ENCODE results near the gene SPEG. TPM values are rescaled to one million over a fixed set of nuclear protein-coding genes. Genes with fewer than 3 reads are reported as not detected.

Gene SPEG
- polyA plus RNA-seq, 3 donors = not detected

GRCh38 chr2:219531639-219532377 is 97.2 kb downstream of the SPEG start:
- 84% methylated on average over 20 of the region's 20 CpGs for WGBS (ENCODE audit: insufficient coverage)
- DNase-seq = no peak
- no peak overlapping the region for H3K27ac ChIP-seq (ENCODE audit: low read depth in 1 of 2, low read length in 2 of 2)

DNA sequence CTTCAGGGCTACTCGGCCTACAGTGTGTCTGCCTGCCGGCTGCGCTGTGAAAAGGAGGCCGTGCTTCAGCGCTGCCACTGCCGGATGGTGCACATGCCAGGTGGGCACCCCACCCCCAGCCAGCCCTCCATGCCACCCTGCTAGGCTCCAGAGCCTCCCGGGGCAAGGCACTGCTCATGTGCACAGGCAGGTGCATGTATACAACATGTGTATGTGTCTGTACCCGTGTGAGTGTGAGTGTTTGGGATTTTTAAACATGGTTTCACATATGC is 97.7 kb downstream of the SPEG start:
- no peaks in the 10 kb centered on the region for H4K20me1 ChIP-seq (ENCODE audit: insufficient read depth, low read length)
- TF ChIP-seq CTCF (IDR thresholded peaks at IDR 0.05) = no peak
- Mint-ChIP-seq H3K9me3 (peaks cover 0 to 2% (median 0%) of the 10 kb centered on the region in 7 donors), H3K4me3 (no peak overlapping the region), H3K27ac (no peak overlapping the region), H3K27me3 (ENCODE audit: low read depth in 3 of 3) (peaks cover 41 to 45% (median 44%) of the 10 kb centered on the region in 3 donors), H3K4me1 (no peaks in the 10 kb centered on the region), H3K36me3 (no peaks in the 10 kb centered on the region)
- H3K36me3 ChIP-seq (replicated peaks in 1 of 2; ENCODE audit: control insufficient read depth in 1 of 2, insufficient read depth in 2 of 2, low read length in 2 of 2) = no peaks in the 10 kb centered on the region
- H2AFZ ChIP-seq (ENCODE audit: insufficient read depth, low read depth, low read length, poor library complexity, severe bottlenecking) = no peak overlapping the region
- no peak overlapping the region for H3K9ac ChIP-seq (ENCODE audit: insufficient read depth, low read length, poor library complexity, severe bottlenecking)
- intact Hi-C loops (cut with micrococcal nuclease) = loop anchor here (5.0 kb wide), 3 partner anchors 35 to 75 kb away; partner anchors contain the start of gene GMPPA (in 1 of the 2)
- 94% methylated on average over 5 of the region's 8 CpGs for WGBS (ENCODE audit: insufficient coverage)
- peaks cover 13 to 18% of the 10 kb centered on the region in 2 donors for H3K27me3 ChIP-seq (ENCODE audit: control insufficient read depth in 2 of 2, insufficient read depth in 2 of 2, low read length in 2 of 2)
- DNase-seq = no peak
- H3K79me2 ChIP-seq (ENCODE audit: insufficient read depth, low read length) = no peaks in the 10 kb centered on the region
- H3K4me2 ChIP-seq (replicated peaks; ENCODE audit: extremely low read depth, low read length, poor library complexity, severe bottlenecking) = no peak overlapping the region
- H3K9me3 ChIP-seq (replicated peaks in 1 of 2; ENCODE audit: control insufficient read depth in 1 of 2, insufficient read depth in 1 of 2, low read length in 2 of 2) = no peaks in the 10 kb centered on the region
- H3K4me3 ChIP-seq (replicated peaks in 1 of 3; ENCODE audit: low read depth in 2 of 3, low read length in 3 of 3) = no peak overlapping the region
- no peak overlapping the region for H3K27ac ChIP-seq (ENCODE audit: low read depth in 1 of 2, low read length in 2 of 2)
- H3K4me1 ChIP-seq (ENCODE audit: control insufficient read depth in 1 of 2, insufficient read depth in 2 of 2, low read length in 2 of 2) = no peaks in the 10 kb centered on the region

More at GRCh38 chr2:219531639-219532377, 97.2 kb downstream of the SPEG start:
- peaks cover 42 to 49% (median 47%) of the 10 kb centered on the region in 3 donors for H3K27me3 Mint-ChIP-seq (ENCODE audit: low read depth in 3 of 3)
- intact Hi-C loops (cut with micrococcal nuclease) = loop anchor here (2.0 to 5.0 kb wide), 4 partner anchors 35 to 129 kb away; partner anchors contain the start of gene GMPPA (in 1 of the 2)
- no peaks in the 10 kb centered on the region for H3K36me3 ChIP-seq (replicated peaks in 1 of 2; ENCODE audit: control insufficient read depth in 1 of 2, insufficient read depth in 2 of 2, low read length in 2 of 2)
- H3K9me3 Mint-ChIP-seq = peaks cover 0 to 2% (median 0%) of the 10 kb centered on the region in 7 donors
- H3K4me2 ChIP-seq (replicated peaks; ENCODE audit: extremely low read depth, low read length, poor library complexity, severe bottlenecking) = no peak overlapping the region
- no peak overlapping the region for H2AFZ ChIP-seq (ENCODE audit: insufficient read depth, low read depth, low read length, poor library complexity, severe bottlenecking)
- no peaks in the 10 kb centered on the region for H4K20me1 ChIP-seq (ENCODE audit: insufficient read depth, low read length)
- H3K27me3 ChIP-seq (ENCODE audit: control insufficient read depth in 2 of 2, insufficient read depth in 2 of 2, low read length in 2 of 2) = peaks cover 13 to 20% of the 10 kb centered on the region in 2 donors
- no peak overlapping the region for H3K9ac ChIP-seq (ENCODE audit: insufficient read depth, low read length, poor library complexity, severe bottlenecking)
- H3K4me1 ChIP-seq (ENCODE audit: control insufficient read depth in 1 of 2, insufficient read depth in 2 of 2, low read length in 2 of 2) = no peaks in the 10 kb centered on the region
- no peaks in the 10 kb centered on the region for H3K36me3 Mint-ChIP-seq
- H3K27ac Mint-ChIP-seq = no peak overlapping the region
- TF ChIP-seq CTCF (IDR thresholded peaks at IDR 0.05) = no peak
- H3K4me3 Mint-ChIP-seq = peak overlapping the region in 1 of 2 donors; percentile 40
- H3K79me2 ChIP-seq (ENCODE audit: insufficient read depth, low read length) = no peaks in the 10 kb centered on the region
- no peak overlapping the region for H3K4me3 ChIP-seq (replicated peaks in 1 of 3; ENCODE audit: low read depth in 2 of 3, low read length in 3 of 3)
- H3K4me1 Mint-ChIP-seq = no peaks in the 10 kb centered on the region
- H3K9me3 ChIP-seq (replicated peaks in 1 of 2; ENCODE audit: control insufficient read depth in 1 of 2, insufficient read depth in 1 of 2, low read length in 2 of 2) = no peaks in the 10 kb centered on the region
